GM21526 (cell line): ENCODE measurements around the gene IGFALS.
"Not testable (repeated sequence)": the region's sequence is repeated elsewhere in the genome, so short reads cannot be mapped to it uniquely, and the experiment has no call there.

Source experiments
- ATAC-seq: cut with Tn5 transposase; IDR thresholded peaks from one replicate; pipeline ENCODE4 v1.9.1; 2021; ENCODE audit warnings: moderate library complexity; ENCODE audit not compliant: unreplicated experiment, low FRiP score

The IGFALS gene

GRCh38 chr16:1818204-1818872 is 24.8 kb upstream of the IGFALS start:
- no peak for ATAC-seq

GRCh38 chr16:1817716-1818115 is 24.2 kb upstream of the IGFALS start:
- ATAC-seq = no peak

GRCh38 chr16:1817276-1817589 is 23.7 kb upstream of the IGFALS start:
- no peak for ATAC-seq

GRCh38 chr16:1816396-1817275 is 23.1 kb upstream of the IGFALS start:
- ATAC-seq = no peak

GRCh38 chr16:1815461-1815860 is 22.0 kb upstream of the IGFALS start:
- ATAC-seq = no peak

GRCh38 chr16:1812732-1813163 is 19.2 kb upstream of the IGFALS start:
- no peak for ATAC-seq

GRCh38 chr16:1810536-1810935 is 17.0 kb upstream of the IGFALS start:
- ATAC-seq = no peak

GRCh38 chr16:1810106-1810505 is 16.6 kb upstream of the IGFALS start:
- no peak for ATAC-seq

- no peak for ATAC-seq
These were observed 15.8 kb upstream of the IGFALS start for GRCh38 chr16:1809281-1809801.

- ATAC-seq = no peak
These were observed 15.2 kb upstream of the IGFALS start for GRCh38 chr16:1808691-1809090.

GRCh38 chr16:1807626-1808025 is 14.1 kb upstream of the IGFALS start:
- ATAC-seq = no peak

GRCh38 chr16:1800701-1801100 is 7.2 kb upstream of the IGFALS start:
- no peak for ATAC-seq

- ATAC-seq = not testable (repeated sequence)
These were observed 5.8 kb upstream of the IGFALS start for GRCh38 chr16:1799263-1799662.

GRCh38 chr16:1794908-1795666 is 1.6 kb upstream of the IGFALS start:
- no peak for ATAC-seq

GRCh38 chr16:1794221-1794871 is 841 bp upstream of the IGFALS start:
- no peak for ATAC-seq

GRCh38 chr16:1792836-1793577 is 498 bp downstream of the IGFALS start:
- ATAC-seq = no peak

GRCh38 chr16:1791943-1792812 is 1.3 kb downstream of the IGFALS start:
- ATAC-seq = no peak

- no peak for ATAC-seq
These were observed 2.1 kb downstream of the IGFALS start for GRCh38 chr16:1791256-1791942.
